Measurements from ENCODE around the gene UROC1.
"Not testable (repeated sequence)": the region's sequence is repeated elsewhere in the genome, so short reads cannot be mapped to it uniquely, and the experiment has no call there.

Gene UROC1

GRCh38 chr3:126546549-126547239, 29.1 kb upstream of the UROC1 start:
- no peak for DNase-seq (ENCODE audit: low read depth in 2 of 2)

GRCh38 chr3:126546013-126546412, 28.4 kb upstream of the UROC1 start:
- DNase-seq (ENCODE audit: low read depth in 2 of 2): no peak

- DNase-seq (ENCODE audit: low read depth in 2 of 2): no peak
These were observed 28.0 kb upstream of the UROC1 start for GRCh38 chr3:126545544-126545943.

GRCh38 chr3:126544596-126545281, 27.2 kb upstream of the UROC1 start:
- DNase-seq (ENCODE audit: low read depth in 2 of 2): no peak

- DNase-seq (ENCODE audit: low read depth in 2 of 2): no peak
These were observed 26.0 kb upstream of the UROC1 start for GRCh38 chr3:126543457-126544061.

- DNase-seq (ENCODE audit: low read depth in 2 of 2): no peak
These were observed 25.0 kb upstream of the UROC1 start for GRCh38 chr3:126542340-126543241.

- DNase-seq (ENCODE audit: low read depth in 2 of 2): no peak
These were observed 24.2 kb upstream of the UROC1 start for GRCh38 chr3:126541628-126542339.

- no peak for DNase-seq (ENCODE audit: low read depth in 2 of 2)
These were observed 23.5 kb upstream of the UROC1 start for GRCh38 chr3:126540951-126541627.

GRCh38 chr3:126540342-126540849, 22.8 kb upstream of the UROC1 start:
- DNase-seq (ENCODE audit: low read depth in 2 of 2): no peak

- no peak for DNase-seq (ENCODE audit: low read depth in 2 of 2)
These were observed 22.1 kb upstream of the UROC1 start for GRCh38 chr3:126539558-126540250.

GRCh38 chr3:126538966-126539365, 21.4 kb upstream of the UROC1 start:
- no peak for DNase-seq (ENCODE audit: low read depth in 2 of 2)

GRCh38 chr3:126538316-126538715, 20.7 kb upstream of the UROC1 start:
- DNase-seq (ENCODE audit: low read depth in 2 of 2): no peak

GRCh38 chr3:126537730-126538281, 20.2 kb upstream of the UROC1 start:
- no peak for DNase-seq (ENCODE audit: low read depth in 2 of 2)

- no peak for DNase-seq (ENCODE audit: low read depth in 2 of 2)
These were observed 19.6 kb upstream of the UROC1 start for GRCh38 chr3:126537116-126537729.

- DNase-seq (ENCODE audit: low read depth in 2 of 2): no peak
These were observed 18.6 kb upstream of the UROC1 start for GRCh38 chr3:126536126-126536525.

- no peak for DNase-seq (ENCODE audit: low read depth in 2 of 2)
These were observed 18.1 kb upstream of the UROC1 start for GRCh38 chr3:126535636-126536035.

GRCh38 chr3:126534716-126535115, 17.1 kb upstream of the UROC1 start:
- not testable (repeated sequence) for DNase-seq (ENCODE audit: low read depth in 2 of 2)

- no peak for DNase-seq (ENCODE audit: low read depth in 2 of 2)
These were observed 15.9 kb upstream of the UROC1 start for GRCh38 chr3:126533506-126533905.

GRCh38 chr3:126531051-126531330, 13.4 kb upstream of the UROC1 start:
- no peak for DNase-seq (ENCODE audit: low read depth in 2 of 2)

Measured in stimulated activated CD8-positive, alpha-beta memory T cell treated with anti-CD3 and anti-CD28 coated beads, Interleukin-2, amount 100 ng/mL, for 1 hour (primary cell).